ENCODE results near the gene SLIT3.

DNA sequence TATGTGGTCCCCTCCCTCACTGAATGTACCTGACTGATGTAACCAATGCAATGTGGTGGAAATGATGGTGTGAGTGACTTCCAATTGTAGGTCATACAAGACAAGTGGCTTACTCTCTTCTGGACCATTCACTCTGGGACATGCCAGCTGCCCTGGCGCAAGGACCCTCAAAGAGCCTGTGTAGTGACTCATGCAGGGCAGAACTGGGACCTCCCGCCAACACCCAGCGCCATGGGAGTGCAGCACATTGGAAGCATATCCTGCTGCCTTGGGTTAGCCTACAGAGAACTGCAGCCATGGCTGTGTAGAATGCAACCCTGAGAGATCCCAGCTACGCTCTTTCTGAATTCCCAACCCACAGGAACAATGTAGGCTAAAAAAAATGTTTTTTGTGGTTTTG is 631.8 kb downstream of the SLIT3 start:
- TF ChIP-seq POLR2AphosphoS5 (IDR thresholded peaks at IDR 0.05; ENCODE audit: low read depth), result no peak
- TF ChIP-seq, protein P1, sequence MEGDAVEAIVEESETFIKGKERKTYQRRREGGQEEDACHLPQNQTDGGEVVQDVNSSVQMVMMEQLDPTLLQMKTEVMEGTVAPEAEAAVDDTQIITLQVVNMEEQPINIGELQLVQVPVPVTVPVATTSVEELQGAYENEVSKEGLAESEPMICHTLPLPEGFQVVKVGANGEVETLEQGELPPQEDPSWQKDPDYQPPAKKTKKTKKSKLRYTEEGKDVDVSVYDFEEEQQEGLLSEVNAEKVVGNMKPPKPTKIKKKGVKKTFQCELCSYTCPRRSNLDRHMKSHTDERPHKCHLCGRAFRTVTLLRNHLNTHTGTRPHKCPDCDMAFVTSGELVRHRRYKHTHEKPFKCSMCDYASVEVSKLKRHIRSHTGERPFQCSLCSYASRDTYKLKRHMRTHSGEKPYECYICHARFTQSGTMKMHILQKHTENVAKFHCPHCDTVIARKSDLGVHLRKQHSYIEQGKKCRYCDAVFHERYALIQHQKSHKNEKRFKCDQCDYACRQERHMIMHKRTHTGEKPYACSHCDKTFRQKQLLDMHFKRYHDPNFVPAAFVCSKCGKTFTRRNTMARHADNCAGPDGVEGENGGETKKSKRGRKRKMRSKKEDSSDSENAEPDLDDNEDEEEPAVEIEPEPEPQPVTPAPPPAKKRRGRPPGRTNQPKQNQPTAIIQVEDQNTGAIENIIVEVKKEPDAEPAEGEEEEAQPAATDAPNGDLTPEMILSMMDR (IDR thresholded peaks at IDR 0.05; ENCODE audit: insufficient read depth, low read length), result no peak
- no peak for TF ChIP-seq GABPA (IDR thresholded peaks at IDR 0.05; ENCODE audit: low read depth)
- TF ChIP-seq, protein P2, sequence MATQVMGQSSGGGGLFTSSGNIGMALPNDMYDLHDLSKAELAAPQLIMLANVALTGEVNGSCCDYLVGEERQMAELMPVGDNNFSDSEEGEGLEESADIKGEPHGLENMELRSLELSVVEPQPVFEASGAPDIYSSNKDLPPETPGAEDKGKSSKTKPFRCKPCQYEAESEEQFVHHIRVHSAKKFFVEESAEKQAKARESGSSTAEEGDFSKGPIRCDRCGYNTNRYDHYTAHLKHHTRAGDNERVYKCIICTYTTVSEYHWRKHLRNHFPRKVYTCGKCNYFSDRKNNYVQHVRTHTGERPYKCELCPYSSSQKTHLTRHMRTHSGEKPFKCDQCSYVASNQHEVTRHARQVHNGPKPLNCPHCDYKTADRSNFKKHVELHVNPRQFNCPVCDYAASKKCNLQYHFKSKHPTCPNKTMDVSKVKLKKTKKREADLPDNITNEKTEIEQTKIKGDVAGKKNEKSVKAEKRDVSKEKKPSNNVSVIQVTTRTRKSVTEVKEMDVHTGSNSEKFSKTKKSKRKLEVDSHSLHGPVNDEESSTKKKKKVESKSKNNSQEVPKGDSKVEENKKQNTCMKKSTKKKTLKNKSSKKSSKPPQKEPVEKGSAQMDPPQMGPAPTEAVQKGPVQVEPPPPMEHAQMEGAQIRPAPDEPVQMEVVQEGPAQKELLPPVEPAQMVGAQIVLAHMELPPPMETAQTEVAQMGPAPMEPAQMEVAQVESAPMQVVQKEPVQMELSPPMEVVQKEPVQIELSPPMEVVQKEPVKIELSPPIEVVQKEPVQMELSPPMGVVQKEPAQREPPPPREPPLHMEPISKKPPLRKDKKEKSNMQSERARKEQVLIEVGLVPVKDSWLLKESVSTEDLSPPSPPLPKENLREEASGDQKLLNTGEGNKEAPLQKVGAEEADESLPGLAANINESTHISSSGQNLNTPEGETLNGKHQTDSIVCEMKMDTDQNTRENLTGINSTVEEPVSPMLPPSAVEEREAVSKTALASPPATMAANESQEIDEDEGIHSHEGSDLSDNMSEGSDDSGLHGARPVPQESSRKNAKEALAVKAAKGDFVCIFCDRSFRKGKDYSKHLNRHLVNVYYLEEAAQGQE (IDR thresholded peaks at IDR 0.05; ENCODE audit: insufficient replicate concordance, low read depth), result no peak
- no peak for TF ChIP-seq SPI1 (IDR thresholded peaks at IDR 0.05; ENCODE audit: borderline replicate concordance, low read depth)
